H9 (cell line): Measurements from ENCODE around the gene BPTF. TPM values are rescaled to one million over a fixed set of nuclear protein-coding genes. Genes with fewer than 3 reads are reported as not detected.
"Not testable (repeated sequence)": the region's sequence is repeated elsewhere in the genome, so short reads cannot be mapped to it uniquely, and the experiment has no call there.

Experiments
- DNase-seq: peaks from one replicate; pipeline ENCODE4 v3.0.0-alpha.2; 2017
- H2AFZ ChIP-seq: one replicate; pipeline ENCODE4 v1.6.1; 2013; ENCODE audit warnings: mild to moderate bottlenecking, low read length, control low read depth, moderate library complexity
- H2AK5ac ChIP-seq: 2 replicates; pipeline ENCODE4 v1.6.1; 2013; ENCODE audit warnings: low read length, control low read depth, mixed read lengths; ENCODE audit not compliant: insufficient read length
- H2BK120ac ChIP-seq: one replicate; pipeline ENCODE4 v1.6.1; 2013; ENCODE audit warnings: low read depth, mild to moderate bottlenecking, low read length, control low read depth, inconsistent platforms; ENCODE audit not compliant: poor library complexity, severe bottlenecking
- H2BK12ac ChIP-seq: 2 replicates; pipeline ENCODE4 v1.6.1; 2013; ENCODE audit warnings: low read length, control low read depth, mixed read lengths, low read depth; ENCODE audit not compliant: insufficient read length
- H2BK15ac ChIP-seq: 2 replicates; pipeline ENCODE4 v1.6.1; 2013; ENCODE audit warnings: low read depth, low read length, control low read depth
- H2BK20ac ChIP-seq: one replicate; pipeline ENCODE4 v1.6.1; 2013; ENCODE audit warnings: low read depth, mild to moderate bottlenecking, low read length, control low read depth, inconsistent platforms; ENCODE audit not compliant: poor library complexity, severe bottlenecking
- H2BK5ac ChIP-seq: 2 replicates; pipeline ENCODE4 v1.6.1; 2013; ENCODE audit warnings: low read length, control low read depth, mixed read lengths; ENCODE audit not compliant: insufficient read length
- H3K14ac ChIP-seq: 2 replicates; pipeline ENCODE4 v1.6.1; 2013; ENCODE audit warnings: low read length, control low read depth; ENCODE audit not compliant: insufficient read depth
- H3K18ac ChIP-seq: 2 replicates; pipeline ENCODE4 v1.6.1; 2013; ENCODE audit warnings: low read depth, mild to moderate bottlenecking, mixed read lengths, low read length, control low read depth; ENCODE audit not compliant: insufficient read length
- H3K23ac ChIP-seq: 2 replicates; pipeline ENCODE4 v1.6.1; 2013; ENCODE audit warnings: low read length, control low read depth, mixed read lengths, low read depth; ENCODE audit not compliant: insufficient read length
- H3K23me2 ChIP-seq: 2 replicates; pipeline ENCODE4 v1.6.1; 2013; ENCODE audit warnings: low read depth, mild to moderate bottlenecking, mixed read lengths, low read length, control low read depth; ENCODE audit not compliant: insufficient read length, poor library complexity, severe bottlenecking
- H3K27ac ChIP-seq: 2 replicates; pipeline ENCODE4 v1.5.1; 2013; ENCODE audit warnings: low read length, control low read depth, mixed read lengths, low read depth; ENCODE audit not compliant: insufficient read length
- H3K27me3 ChIP-seq: 2 replicates; pipeline ENCODE4 v1.6.1; 2013; ENCODE audit warnings: low read length, control low read depth, inconsistent platforms; ENCODE audit not compliant: insufficient read depth
- H3K4ac ChIP-seq: 2 replicates; pipeline ENCODE4 v1.6.1; 2013; ENCODE audit warnings: low read depth, mild to moderate bottlenecking, control low read depth, inconsistent platforms, low read length, moderate library complexity
- H3K4me1 ChIP-seq: 2 replicates; pipeline ENCODE4 v1.6.1; 2013; ENCODE audit warnings: low read length, control low read depth, inconsistent platforms; ENCODE audit not compliant: insufficient read depth
- H3K4me2 ChIP-seq: 2 replicates; pipeline ENCODE4 v1.6.1; 2013; ENCODE audit warnings: low read length, control low read depth, mixed read lengths; ENCODE audit not compliant: insufficient read length, insufficient read depth
- H3K56ac ChIP-seq: 2 replicates; pipeline ENCODE4 v1.6.1; 2013; ENCODE audit warnings: low read depth, mild to moderate bottlenecking, mixed read lengths, low read length, control low read depth; ENCODE audit not compliant: insufficient read length
- H3K79me1 ChIP-seq: 2 replicates; pipeline ENCODE4 v1.6.1; 2013; ENCODE audit warnings: low read depth, mild to moderate bottlenecking, moderate library complexity, low read length, control low read depth, inconsistent platforms; ENCODE audit not compliant: insufficient read depth, poor library complexity, severe bottlenecking
- H3K79me2 ChIP-seq: 2 replicates; pipeline ENCODE4 v1.6.1; 2013; ENCODE audit warnings: low read length, control low read depth, inconsistent platforms; ENCODE audit not compliant: insufficient read depth
- H3K9ac ChIP-seq: 2 replicates; pipeline ENCODE4 v1.6.1; 2013; ENCODE audit warnings: low read length, control low read depth, mixed read lengths; ENCODE audit not compliant: insufficient read length; ENCODE audit errors: extremely low read depth
- H3K9me3 ChIP-seq: one replicate; pipeline ENCODE4 v1.6.1; 2013; ENCODE audit warnings: low read depth, low read length, inconsistent platforms; ENCODE audit not compliant: control insufficient read depth
- H3T11ph ChIP-seq: one replicate; pipeline ENCODE4 v1.6.1; 2013; ENCODE audit warnings: mild to moderate bottlenecking, low read length, control low read depth, inconsistent platforms
- H4K20me1 ChIP-seq: one replicate; pipeline ENCODE4 v1.6.1; 2013; ENCODE audit not compliant: control insufficient read depth, insufficient read length, insufficient read depth
- H4K5ac ChIP-seq: 2 replicates; pipeline ENCODE4 v1.6.1; 2013; ENCODE audit warnings: low read depth, mild to moderate bottlenecking, mixed read lengths, low read length, control low read depth; ENCODE audit not compliant: insufficient read length
- H4K8ac ChIP-seq: replicated peaks from 2 replicates; pipeline ENCODE4 v1.6.1; 2013; ENCODE audit warnings: low read length, control low read depth, mixed read lengths, low read depth; ENCODE audit not compliant: insufficient read length
- H4K91ac ChIP-seq: 2 replicates; pipeline ENCODE4 v1.6.1; 2013; ENCODE audit warnings: low read depth, mild to moderate bottlenecking, moderate library complexity, mixed read lengths, low read length, control low read depth; ENCODE audit not compliant: insufficient read length
- H3K27ac Mint-ChIP-seq, 3 experiments: 2 replicates in 2 of 3; 3 replicates in 1 of 3; pipeline ENCODE4 v1.8.0; 2020 to 2021; ENCODE audit warnings: mixed read lengths in 3 of 3, mild to moderate bottlenecking in 1 of 3, moderate library complexity in 1 of 3
- H3K27me3 Mint-ChIP-seq: 2 replicates; pipeline ENCODE4 v1.8.0; 2021; ENCODE audit warnings: low read depth, mild to moderate bottlenecking, moderate library complexity, mixed read lengths
- H3K36me3 Mint-ChIP-seq, 3 experiments: 2 replicates in 2 of 3; 3 replicates in 1 of 3; pipeline ENCODE4 v1.8.0; 2020 to 2021; ENCODE audit warnings: low read depth in 3 of 3, mixed read lengths in 3 of 3; ENCODE audit not compliant: insufficient read depth in 1 of 3
- H3K4me1 Mint-ChIP-seq, 2 experiments: 2 replicates each; pipeline ENCODE4 v1.8.0; 2020; ENCODE audit warnings: mixed read lengths in 2 of 2
- H3K4me3 Mint-ChIP-seq, 2 experiments: 2 replicates in 1 of 2; 3 replicates in 1 of 2; pipeline ENCODE4 v1.8.0; 2020 to 2021; ENCODE audit warnings: mild to moderate bottlenecking in 2 of 2, mixed read lengths in 2 of 2, moderate library complexity in 1 of 2
- H3K9me3 Mint-ChIP-seq, 2 experiments: 2 replicates in 1 of 2; 3 replicates in 1 of 2; pipeline ENCODE4 v1.8.0; 2020; ENCODE audit warnings: mild to moderate bottlenecking in 2 of 2, mixed read lengths in 2 of 2, moderate library complexity in 1 of 2
- WGBS: extraction: QIAGEN DNeasy Blood & Tissue Kit; methylation state at CpG from one replicate; pipeline ENCODE4 v1.1.7; 2013; ENCODE audit warnings: missing lambda C conversion rate, low lambda C conversion rate, mixed read lengths; ENCODE audit not compliant: insufficient read length; ENCODE audit errors: extremely low coverage; 5-methylcytosine and 5-hydroxymethylcytosine counted together
- total RNA-seq: library from RNA; stranded (reverse); gene quantifications from 2 replicates; pipeline ENCODE4 v1.2.1, GENCODE V29; 2021
- TF ChIP-seq, protein P1 (sequence below): fragments of 200-600 bp; sonication (generic); conservative IDR thresholded peaks from 3 replicates; pipeline ENCODE4 v1.8.0; 2021; ENCODE audit warnings: antibody characterized with exemption, mild to moderate bottlenecking

BPTF gene
- total RNA-seq, 1 experiment from 2014 or later, result 203 TPM

DNA sequence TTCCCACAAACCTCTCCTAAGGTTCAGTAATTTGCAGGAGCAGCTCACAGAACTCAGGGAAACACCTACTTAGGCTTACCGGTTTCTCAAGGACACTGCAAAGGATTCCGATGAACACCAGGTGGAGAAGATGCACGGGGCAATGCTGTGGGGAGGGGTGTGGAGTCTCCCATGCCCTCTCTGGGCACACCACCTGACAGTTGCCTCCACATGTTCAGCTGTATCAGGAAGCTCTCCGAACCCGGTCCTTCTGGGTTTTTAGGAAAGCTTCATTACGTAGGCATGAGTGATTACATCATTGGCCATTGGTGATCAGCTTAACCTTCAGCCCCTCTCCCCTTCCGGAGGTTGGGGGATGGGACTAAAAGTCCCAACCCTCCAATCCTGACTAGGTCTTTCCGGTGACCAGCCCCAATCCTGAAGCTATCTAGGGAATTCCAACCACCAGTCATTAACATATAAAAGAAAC lies 149.3 kb downstream of the BPTF start:
- DNase-seq, result peak; percentile 99
- peaks cover 24 to 26% of the 10 kb centered on the region in 2 experiments for H3K4me1 Mint-ChIP-seq
- no peak overlapping the region for H3K56ac ChIP-seq

DNA sequence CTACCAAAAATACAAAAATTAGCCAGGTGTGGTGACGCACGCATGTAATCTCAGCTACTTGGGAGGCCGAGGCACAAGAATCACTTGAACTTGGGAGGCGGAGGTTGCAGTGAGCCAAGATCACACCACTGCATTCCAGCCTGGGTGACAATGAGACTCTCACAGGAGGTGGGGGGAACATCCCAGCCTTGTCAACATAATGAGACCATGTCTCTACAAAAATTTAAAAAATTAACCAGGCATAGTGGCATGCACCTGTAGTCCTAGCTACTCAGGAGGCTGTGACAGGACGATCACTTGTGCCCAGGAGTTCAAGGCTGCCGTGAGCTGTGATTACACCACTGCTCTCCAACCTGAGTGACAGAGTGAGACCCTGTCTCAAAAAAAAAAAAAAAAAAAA lies 151.0 kb downstream of the BPTF start:
- Mint-ChIP-seq H3K36me3 (peaks cover 14 to 36% (median 30%) of the 10 kb centered on the region in 3 experiments), H3K4me3 (0 out of 5 replicates have a peak overlapping the region, but pooled peaks of 1 of the 2 experiments have one; percentile 35), H3K4me1 (peaks cover 24 to 26% of the 10 kb centered on the region in 2 experiments), H3K27ac (peak overlapping the region in 2 of 3 experiments; percentile 63 to 98; a peak in 3 of 7 replicates)
- not testable (repeated sequence) for H3T11ph ChIP-seq, DNase-seq, H3K79me1 ChIP-seq, H3K4ac ChIP-seq, H3K18ac ChIP-seq, H3K14ac ChIP-seq, H3K9me3 ChIP-seq, H3K27ac ChIP-seq, H3K23me2 ChIP-seq, H3K27me3 ChIP-seq, H4K91ac ChIP-seq, H2BK120ac ChIP-seq, H3K27me3 Mint-ChIP-seq, H2AFZ ChIP-seq, H3K23ac ChIP-seq, H3K79me2 ChIP-seq, H3K4me1 ChIP-seq, H4K8ac ChIP-seq, H2BK15ac ChIP-seq, H2BK12ac ChIP-seq, H2BK20ac ChIP-seq, H3K56ac ChIP-seq, H3K9ac ChIP-seq, H4K20me1 ChIP-seq, H3K4me2 ChIP-seq, H3K9me3 Mint-ChIP-seq, H4K5ac ChIP-seq, H2BK5ac ChIP-seq
- H2AK5ac ChIP-seq, result peak overlapping the region; percentile 33
- WGBS, result no CpG with 5 or more reads among the region's 6 CpGs

More for the DNA sequence above, 149.3 kb downstream of the BPTF start:
- no peak overlapping the region for H2BK12ac ChIP-seq
- no peak overlapping the region for H2BK5ac ChIP-seq
- peak overlapping the region; percentile 89 for H3K4me2 ChIP-seq
- no peaks in the 10 kb centered on the region for H3K9me3 Mint-ChIP-seq
- H3K27ac ChIP-seq, result peak overlapping the region; percentile 92
- no peak overlapping the region for H2AK5ac ChIP-seq
- no peaks in the 10 kb centered on the region for H4K20me1 ChIP-seq
- no peak overlapping the region for H4K8ac ChIP-seq
- H2BK20ac ChIP-seq, result no peak overlapping the region
- H3K27me3 Mint-ChIP-seq, result no peaks in the 10 kb centered on the region
- no peak overlapping the region for H3K4ac ChIP-seq
- H4K5ac ChIP-seq, result no peak overlapping the region
- H2BK15ac ChIP-seq, result no peak overlapping the region
- H3K23ac ChIP-seq, result no peak overlapping the region
- peak overlapping the region; percentile 62 for H3K14ac ChIP-seq
- no peak overlapping the region for H2AFZ ChIP-seq
- peak overlapping the region; percentile 49 for H3K18ac ChIP-seq
- no peaks in the 10 kb centered on the region for H3K9me3 ChIP-seq
- no peak overlapping the region for H3T11ph ChIP-seq
- H3K27ac Mint-ChIP-seq, result peak overlapping the region; percentile 96 to 100 (median 98)
- no peak overlapping the region for H2BK120ac ChIP-seq
- TF ChIP-seq, protein P1, sequence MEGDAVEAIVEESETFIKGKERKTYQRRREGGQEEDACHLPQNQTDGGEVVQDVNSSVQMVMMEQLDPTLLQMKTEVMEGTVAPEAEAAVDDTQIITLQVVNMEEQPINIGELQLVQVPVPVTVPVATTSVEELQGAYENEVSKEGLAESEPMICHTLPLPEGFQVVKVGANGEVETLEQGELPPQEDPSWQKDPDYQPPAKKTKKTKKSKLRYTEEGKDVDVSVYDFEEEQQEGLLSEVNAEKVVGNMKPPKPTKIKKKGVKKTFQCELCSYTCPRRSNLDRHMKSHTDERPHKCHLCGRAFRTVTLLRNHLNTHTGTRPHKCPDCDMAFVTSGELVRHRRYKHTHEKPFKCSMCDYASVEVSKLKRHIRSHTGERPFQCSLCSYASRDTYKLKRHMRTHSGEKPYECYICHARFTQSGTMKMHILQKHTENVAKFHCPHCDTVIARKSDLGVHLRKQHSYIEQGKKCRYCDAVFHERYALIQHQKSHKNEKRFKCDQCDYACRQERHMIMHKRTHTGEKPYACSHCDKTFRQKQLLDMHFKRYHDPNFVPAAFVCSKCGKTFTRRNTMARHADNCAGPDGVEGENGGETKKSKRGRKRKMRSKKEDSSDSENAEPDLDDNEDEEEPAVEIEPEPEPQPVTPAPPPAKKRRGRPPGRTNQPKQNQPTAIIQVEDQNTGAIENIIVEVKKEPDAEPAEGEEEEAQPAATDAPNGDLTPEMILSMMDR, result peak; percentile 25; the same call in 1 of the 3 replicates
- H3K27me3 ChIP-seq, result no peaks in the 10 kb centered on the region
- H3K79me2 ChIP-seq, result peaks cover 2% of the 10 kb centered on the region; the same call in 1 of the 2 replicates
- H3K79me1 ChIP-seq, result no peaks in the 10 kb centered on the region
- WGBS, result no CpG with 5 or more reads among the region's 8 CpGs
- peaks cover 5% of the 10 kb centered on the region for H3K23me2 ChIP-seq
- peak overlapping the region; percentile 79 to 89 for H3K4me3 Mint-ChIP-seq
- H3K36me3 Mint-ChIP-seq, result peaks cover 14 to 33% (median 30%) of the 10 kb centered on the region in 3 experiments
- no peak overlapping the region for H4K91ac ChIP-seq
- H3K9ac ChIP-seq, result peak overlapping the region; percentile 76
- H3K4me1 ChIP-seq, result peaks cover 2% of the 10 kb centered on the region; the same call in 1 of the 2 replicates
